Neural cell (in vitro differentiated cells): ENCODE results near the gene EFHB. TPM values are rescaled to one million over a fixed set of nuclear protein-coding genes. Genes with fewer than 3 reads are reported as not detected.

Experiments
- H2AFZ ChIP-seq: fragments of 200-600, 300-800 bp; sonication (generic), shearing (Covaris generic); 2 replicates; pipeline ENCODE4 v1.6.0; 2014; ENCODE audit warnings: low read depth, mild to moderate bottlenecking, antibody characterized with exemption, low read length, moderate library complexity
- H3F3A ChIP-seq: fragments of 200-600 bp; shearing (Covaris generic); 2 replicates; pipeline ENCODE4 v1.6.1; 2016; ENCODE audit warnings: mild to moderate bottlenecking, moderate library complexity, mixed read lengths, antibody characterized with exemption, low read length; ENCODE audit not compliant: insufficient read depth, poor library complexity, severe bottlenecking
- H3K27ac ChIP-seq: fragments of 200-600, 300-800 bp; sonication (generic), shearing (Covaris generic); 2 replicates; pipeline ENCODE4 v1.5.1; 2014; ENCODE audit warnings: mild to moderate bottlenecking, low read length, moderate library complexity
- H3K27me3 ChIP-seq: fragments of 300-800, 200-600 bp; sonication (generic), shearing (Covaris generic); 2 replicates; pipeline ENCODE4 v1.6.0; 2014; ENCODE audit warnings: mild to moderate bottlenecking, low read depth, low read length, moderate library complexity; ENCODE audit not compliant: insufficient read depth
- H3K36me3 ChIP-seq: fragments of 300-800, 200-600 bp; sonication (generic), shearing (Covaris generic); 2 replicates; pipeline ENCODE4 v1.5.1; 2014; ENCODE audit warnings: mild to moderate bottlenecking, antibody characterized with exemption, low read length, moderate library complexity; ENCODE audit not compliant: insufficient read depth
- H3K4me2 ChIP-seq: fragments of 300-800, 200-600 bp; sonication (generic), shearing (Covaris generic); 2 replicates; pipeline ENCODE4 v1.6.0; 2014; ENCODE audit warnings: mild to moderate bottlenecking, low read length
- H3K4me3 ChIP-seq: fragments of 300-800, 200-600 bp; sonication (generic), shearing (Covaris generic); 2 replicates; pipeline ENCODE4 v1.5.1; 2014; ENCODE audit warnings: mild to moderate bottlenecking, low read length, moderate library complexity
- H3K79me2 ChIP-seq: fragments of 200-600 bp; shearing (Covaris generic); replicated peaks from 2 replicates; pipeline ENCODE4 v1.6.0; 2014; ENCODE audit warnings: mild to moderate bottlenecking, low read length, moderate library complexity; ENCODE audit not compliant: insufficient read depth
- H3K9ac ChIP-seq: fragments of 300-800, 200-600 bp; sonication (generic), shearing (Covaris generic); 2 replicates; pipeline ENCODE4 v1.6.1; 2016; ENCODE audit warnings: mild to moderate bottlenecking, low read length, mixed read lengths
- H3K9me2 ChIP-seq: fragments of 200-600 bp; shearing (Covaris generic); 2 replicates; pipeline ENCODE4 v1.6.1; 2016; ENCODE audit warnings: mild to moderate bottlenecking, low read length, mixed read lengths; ENCODE audit not compliant: insufficient read depth
- H3K9me3 ChIP-seq: fragments of 200-600, 300-800 bp; sonication (generic), shearing (Covaris generic); 2 replicates; pipeline ENCODE4 v1.6.1; 2016; ENCODE audit warnings: mild to moderate bottlenecking, mixed run types, low read length, moderate library complexity, mixed read lengths
- H4K20me1 ChIP-seq: fragments of 200-600 bp; shearing (Covaris generic); 2 replicates; pipeline ENCODE4 v1.6.1; 2016; ENCODE audit warnings: mild to moderate bottlenecking, mixed run types; ENCODE audit not compliant: insufficient read depth
- EP300 ChIP-seq: fragments of 450-650 bp; conservative IDR thresholded peaks from 2 replicates; pipeline ENCODE4 v1.6.1; 2014; ENCODE audit warnings: antibody characterized with exemption, mild to moderate bottlenecking, moderate library complexity; ENCODE audit not compliant: poor library complexity, severe bottlenecking
- EZH2 ChIP-seq: fragments of 200-600, 300-800 bp; shearing (Covaris generic), sonication (generic); IDR thresholded peaks from 2 replicates; pipeline ENCODE4 v1.6.1; 2014; ENCODE audit warnings: antibody characterized with exemption, low read length, borderline replicate concordance, mild to moderate bottlenecking; ENCODE audit not compliant: insufficient read depth, poor library complexity, severe bottlenecking
- MXI1 ChIP-seq: fragments of 450-650 bp; conservative IDR thresholded peaks from 2 replicates; pipeline ENCODE4 v1.6.1; 2014; ENCODE audit warnings: antibody characterized with exemption, mild to moderate bottlenecking; ENCODE audit not compliant: poor library complexity, severe bottlenecking
- POLR2AphosphoS5 ChIP-seq: IDR thresholded peaks from 2 replicates; pipeline ENCODE4 v1.6.1; 2012
- RAD21 ChIP-seq: fragments of 450-650 bp; conservative IDR thresholded peaks from 2 replicates; pipeline ENCODE4 v1.6.1; 2014; ENCODE audit warnings: antibody characterized with exemption, mild to moderate bottlenecking, moderate library complexity
- SMC3 ChIP-seq: fragments of 450-650 bp; conservative IDR thresholded peaks from 2 replicates; pipeline ENCODE4 v1.6.1; 2014; ENCODE audit warnings: antibody characterized with exemption, mild to moderate bottlenecking, moderate library complexity; ENCODE audit not compliant: poor library complexity
- TAF1 ChIP-seq: IDR thresholded peaks from 2 replicates; pipeline ENCODE4 v1.6.1; 2012; ENCODE audit warnings: low read depth
- polyA minus RNA-seq: library from RNA; depleted of rRNA, polyadenylated mRNA; stranded (reverse); fragments of >200 nt; gene quantifications from 2 replicates; pipeline ENCODE4 v1.2.3, GENCODE V29; 2014
- polyA plus RNA-seq: library from polyadenylated mRNA; depleted of rRNA; stranded (reverse); fragments of >200 nt; gene quantifications from 2 replicates; pipeline ENCODE4 v1.2.3, GENCODE V29; 2014
- TF ChIP-seq, protein P1 (sequence below): IDR thresholded peaks from 2 replicates; pipeline ENCODE4 v1.6.1; 2012; ENCODE audit warnings: borderline replicate concordance
- TF ChIP-seq, protein P2 (sequence below): fragments of 450-650 bp; IDR thresholded peaks from 2 replicates; pipeline ENCODE4 v1.5.1; 2014; ENCODE audit warnings: antibody characterized with exemption, mild to moderate bottlenecking, moderate library complexity; ENCODE audit not compliant: poor library complexity, severe bottlenecking

EFHB gene, protein sequence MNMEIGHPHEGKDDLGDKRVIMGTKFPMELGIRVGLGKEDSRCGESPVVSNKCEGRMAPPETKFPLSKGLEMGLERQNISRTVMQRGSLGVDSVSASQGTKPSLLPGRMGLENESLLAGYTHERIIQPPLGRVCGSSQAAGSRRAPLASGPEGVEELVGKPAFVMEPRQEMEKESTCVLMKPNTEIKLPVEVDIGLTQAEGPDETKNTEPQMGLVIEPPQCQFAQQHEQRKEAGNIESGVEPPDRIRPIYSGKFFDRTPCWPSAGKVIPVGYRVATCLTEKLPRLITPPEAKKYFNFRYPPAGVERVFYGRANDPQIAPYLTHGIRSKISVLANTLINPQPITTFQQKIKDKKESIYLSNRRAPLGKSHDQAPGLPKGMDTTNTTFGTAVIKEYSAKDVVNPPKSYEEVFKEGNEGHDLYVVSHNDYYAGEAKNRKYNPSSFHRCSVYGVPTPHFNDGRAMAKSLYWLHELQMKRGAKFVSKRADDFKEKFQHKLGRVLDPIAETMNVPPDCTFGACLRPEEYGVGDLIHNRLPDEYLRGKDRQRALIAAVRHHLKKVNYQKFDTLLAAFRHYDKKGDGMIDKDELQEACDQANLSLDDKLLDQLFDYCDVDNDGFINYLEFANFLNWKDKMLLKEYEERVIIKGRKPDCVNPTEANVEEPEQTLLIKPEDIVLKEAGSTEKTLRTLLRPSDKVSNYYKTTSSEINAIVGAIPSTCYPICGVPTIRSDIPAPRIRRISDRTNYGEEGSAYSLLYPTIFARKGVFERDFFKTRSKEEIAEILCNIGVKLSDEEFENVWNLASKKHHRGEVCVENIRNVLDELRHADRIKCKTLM
- polyA plus RNA-seq (1.0 and 4.3 TPM in 2 replicates), polyA minus RNA-seq (1.7 and 1.9 TPM in 2 replicates)

DNA sequence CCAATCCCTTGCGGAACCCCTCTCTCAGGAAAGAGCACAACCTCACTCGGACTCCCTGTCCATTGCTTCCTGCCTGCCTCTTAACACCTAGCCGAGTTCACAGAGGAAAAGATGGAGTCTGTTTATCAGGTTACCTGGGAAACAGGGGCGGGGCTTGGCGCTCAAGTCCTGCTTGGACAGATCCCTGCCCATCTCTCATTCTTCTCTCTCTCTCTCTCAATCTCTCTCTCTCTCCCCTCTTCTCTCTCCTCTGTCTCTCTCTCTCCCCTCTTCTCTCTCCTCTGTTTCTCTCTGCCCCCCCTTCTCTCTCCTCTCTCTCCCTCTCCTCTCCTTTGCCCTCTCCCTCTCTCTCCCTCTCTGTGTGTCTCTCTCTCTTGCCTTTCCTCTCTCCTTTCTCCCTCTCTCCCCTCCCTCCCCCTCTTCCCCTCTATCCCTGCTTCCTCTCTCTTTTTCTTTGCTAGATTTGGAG, at the start of gene EFHB:
Gene EFHB (minus strand): TSS at position 120 of the 469 bp plus-strand sequence. CDS start 199 bp downstream, outside the sequence.
- Histone ChIP-seq H3K27ac (no peak within 1 kb of the TSS), H3F3A (no peaks in the 10 kb centered on the region), H3K36me3 (no peaks in the 10 kb centered on the region), H3K9me3 (no peaks in the 10 kb centered on the region), H3K4me2 (no peak within 1 kb of the TSS), H4K20me1 (no peaks in the 10 kb centered on the region), H3K79me2 (no peaks in the 10 kb centered on the region), H3K4me3 (no peak within 1 kb of the TSS), H2AFZ (no peak within 1 kb of the TSS), H3K9me2 (no peaks in the 10 kb centered on the region), H3K9ac (no peak within 1 kb of the TSS), H3K27me3 (no peaks in the 10 kb centered on the region)
- TF ChIP-seq, protein P1, sequence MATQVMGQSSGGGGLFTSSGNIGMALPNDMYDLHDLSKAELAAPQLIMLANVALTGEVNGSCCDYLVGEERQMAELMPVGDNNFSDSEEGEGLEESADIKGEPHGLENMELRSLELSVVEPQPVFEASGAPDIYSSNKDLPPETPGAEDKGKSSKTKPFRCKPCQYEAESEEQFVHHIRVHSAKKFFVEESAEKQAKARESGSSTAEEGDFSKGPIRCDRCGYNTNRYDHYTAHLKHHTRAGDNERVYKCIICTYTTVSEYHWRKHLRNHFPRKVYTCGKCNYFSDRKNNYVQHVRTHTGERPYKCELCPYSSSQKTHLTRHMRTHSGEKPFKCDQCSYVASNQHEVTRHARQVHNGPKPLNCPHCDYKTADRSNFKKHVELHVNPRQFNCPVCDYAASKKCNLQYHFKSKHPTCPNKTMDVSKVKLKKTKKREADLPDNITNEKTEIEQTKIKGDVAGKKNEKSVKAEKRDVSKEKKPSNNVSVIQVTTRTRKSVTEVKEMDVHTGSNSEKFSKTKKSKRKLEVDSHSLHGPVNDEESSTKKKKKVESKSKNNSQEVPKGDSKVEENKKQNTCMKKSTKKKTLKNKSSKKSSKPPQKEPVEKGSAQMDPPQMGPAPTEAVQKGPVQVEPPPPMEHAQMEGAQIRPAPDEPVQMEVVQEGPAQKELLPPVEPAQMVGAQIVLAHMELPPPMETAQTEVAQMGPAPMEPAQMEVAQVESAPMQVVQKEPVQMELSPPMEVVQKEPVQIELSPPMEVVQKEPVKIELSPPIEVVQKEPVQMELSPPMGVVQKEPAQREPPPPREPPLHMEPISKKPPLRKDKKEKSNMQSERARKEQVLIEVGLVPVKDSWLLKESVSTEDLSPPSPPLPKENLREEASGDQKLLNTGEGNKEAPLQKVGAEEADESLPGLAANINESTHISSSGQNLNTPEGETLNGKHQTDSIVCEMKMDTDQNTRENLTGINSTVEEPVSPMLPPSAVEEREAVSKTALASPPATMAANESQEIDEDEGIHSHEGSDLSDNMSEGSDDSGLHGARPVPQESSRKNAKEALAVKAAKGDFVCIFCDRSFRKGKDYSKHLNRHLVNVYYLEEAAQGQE: no peak
- TF ChIP-seq SMC3 (no peak), POLR2AphosphoS5 (no peak), MXI1 (no peak), RAD21 (no peak), EP300 (no peak), EZH2 (no peak), TAF1 (no peak)
- TF ChIP-seq, protein P2, sequence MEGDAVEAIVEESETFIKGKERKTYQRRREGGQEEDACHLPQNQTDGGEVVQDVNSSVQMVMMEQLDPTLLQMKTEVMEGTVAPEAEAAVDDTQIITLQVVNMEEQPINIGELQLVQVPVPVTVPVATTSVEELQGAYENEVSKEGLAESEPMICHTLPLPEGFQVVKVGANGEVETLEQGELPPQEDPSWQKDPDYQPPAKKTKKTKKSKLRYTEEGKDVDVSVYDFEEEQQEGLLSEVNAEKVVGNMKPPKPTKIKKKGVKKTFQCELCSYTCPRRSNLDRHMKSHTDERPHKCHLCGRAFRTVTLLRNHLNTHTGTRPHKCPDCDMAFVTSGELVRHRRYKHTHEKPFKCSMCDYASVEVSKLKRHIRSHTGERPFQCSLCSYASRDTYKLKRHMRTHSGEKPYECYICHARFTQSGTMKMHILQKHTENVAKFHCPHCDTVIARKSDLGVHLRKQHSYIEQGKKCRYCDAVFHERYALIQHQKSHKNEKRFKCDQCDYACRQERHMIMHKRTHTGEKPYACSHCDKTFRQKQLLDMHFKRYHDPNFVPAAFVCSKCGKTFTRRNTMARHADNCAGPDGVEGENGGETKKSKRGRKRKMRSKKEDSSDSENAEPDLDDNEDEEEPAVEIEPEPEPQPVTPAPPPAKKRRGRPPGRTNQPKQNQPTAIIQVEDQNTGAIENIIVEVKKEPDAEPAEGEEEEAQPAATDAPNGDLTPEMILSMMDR: no peak

DNA sequence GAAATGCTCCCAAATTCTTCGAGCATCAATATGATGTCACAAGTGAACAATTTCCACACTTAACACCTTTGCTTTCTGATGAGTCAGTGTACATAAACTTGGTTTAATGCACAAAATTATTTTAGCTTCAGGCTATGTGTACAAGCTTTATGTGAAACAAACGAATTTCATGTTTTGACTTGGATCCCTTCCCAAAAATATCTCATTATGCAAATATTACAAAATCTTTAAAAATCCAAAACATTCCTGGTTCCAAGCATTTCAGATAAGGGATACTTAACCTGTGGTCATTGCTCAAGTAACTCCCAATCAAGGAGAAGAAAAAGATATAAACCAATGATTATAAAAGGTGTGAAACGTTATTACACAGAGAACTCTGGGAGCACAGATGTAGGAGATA, 38.0 kb upstream of the EFHB start:
- H3K36me3 ChIP-seq: no peaks in the 10 kb centered on the region
- no peaks in the 10 kb centered on the region for H4K20me1 ChIP-seq
- H3F3A ChIP-seq: no peaks in the 10 kb centered on the region
- no peak overlapping the region for H3K27ac ChIP-seq
- H3K9me2 ChIP-seq: no peaks in the 10 kb centered on the region
- H3K4me2 ChIP-seq: no peak overlapping the region
- no peaks in the 10 kb centered on the region for H3K27me3 ChIP-seq
- no peak overlapping the region for H3K9ac ChIP-seq
- no peak overlapping the region for H3K4me3 ChIP-seq
- TF ChIP-seq POLR2AphosphoS5 (no peak), SMC3 (no peak), MXI1 (no peak), EZH2 (no peak), TAF1 (no peak)
- TF ChIP-seq, protein P1: no peak
- TF ChIP-seq, protein P2: no peak
- peaks cover 35% of the 10 kb centered on the region for H3K79me2 ChIP-seq
- H3K9me3 ChIP-seq: no peaks in the 10 kb centered on the region
- no peak overlapping the region for H2AFZ ChIP-seq
